GM19238 (cell line): ENCODE measurements around the gene GHRL.
"Not testable (repeated sequence)": the region's sequence is repeated elsewhere in the genome, so short reads cannot be mapped to it uniquely, and the experiment has no call there.

ENCODE experiments used
- DNase-seq: peaks from one replicate; pipeline ENCODE4 v3.0.0; 2011; ENCODE audit warnings: low spot score; ENCODE audit not compliant: insufficient read length

GHRL gene

GRCh38 chr3:10274601-10275000, 18.1 kb downstream of the GHRL start:
- no peak for DNase-seq

- no peak for DNase-seq
Observed at GRCh38 chr3:10273702-10274305, 18.9 kb downstream of the GHRL start.

DNA sequence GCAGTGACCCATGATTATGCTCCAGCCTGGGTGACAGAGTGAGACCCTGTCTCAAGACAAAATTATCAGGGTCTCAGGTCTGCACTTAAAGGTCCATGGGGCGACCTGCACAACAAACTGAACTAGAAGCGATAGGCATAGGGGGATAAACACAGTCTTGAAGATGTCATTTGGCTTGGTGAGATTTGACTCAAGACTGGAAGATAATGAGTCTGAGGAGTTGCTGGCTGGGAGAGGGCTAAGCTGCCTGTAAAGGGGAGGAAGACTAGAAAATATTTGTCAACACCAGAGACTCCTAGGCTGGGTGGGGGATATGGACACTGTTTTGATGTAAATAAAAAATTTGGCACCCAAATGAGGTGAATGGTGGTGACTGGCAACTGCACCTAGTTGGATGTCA, 19.8 kb downstream of the GHRL start:
- no peak for DNase-seq

GRCh38 chr3:10272476-10272875, 20.3 kb downstream of the GHRL start:
- DNase-seq = not testable (repeated sequence)

- no peak for DNase-seq
Observed at GRCh38 chr3:10269443-10269842, 23.3 kb downstream of the GHRL start.

GRCh38 chr3:10268930-10269329, 23.8 kb downstream of the GHRL start:
- no peak for DNase-seq

- no peak for DNase-seq
Observed at GRCh38 chr3:10268116-10268515, 24.6 kb downstream of the GHRL start.

DNA sequence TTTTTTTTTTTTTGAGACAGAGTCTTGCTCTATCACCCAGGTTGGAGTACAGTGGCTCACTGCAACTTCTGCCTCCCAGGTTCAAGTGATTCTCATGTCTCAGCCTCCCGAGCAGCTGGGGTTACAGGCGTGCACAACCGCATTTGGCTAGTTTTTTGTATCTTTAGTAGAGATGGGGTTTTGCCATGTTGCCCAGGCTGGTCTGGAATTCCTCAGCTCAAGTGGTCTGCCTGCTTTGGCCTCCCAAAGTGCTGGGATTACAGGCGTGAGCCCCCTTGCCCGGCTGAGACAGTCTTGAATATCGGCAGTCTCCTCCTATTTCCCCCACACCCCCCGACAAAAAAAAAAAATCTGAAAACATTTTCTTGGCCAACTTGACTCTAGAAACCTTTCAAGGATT, 25.8 kb downstream of the GHRL start:
- not testable (repeated sequence) for DNase-seq

DNA sequence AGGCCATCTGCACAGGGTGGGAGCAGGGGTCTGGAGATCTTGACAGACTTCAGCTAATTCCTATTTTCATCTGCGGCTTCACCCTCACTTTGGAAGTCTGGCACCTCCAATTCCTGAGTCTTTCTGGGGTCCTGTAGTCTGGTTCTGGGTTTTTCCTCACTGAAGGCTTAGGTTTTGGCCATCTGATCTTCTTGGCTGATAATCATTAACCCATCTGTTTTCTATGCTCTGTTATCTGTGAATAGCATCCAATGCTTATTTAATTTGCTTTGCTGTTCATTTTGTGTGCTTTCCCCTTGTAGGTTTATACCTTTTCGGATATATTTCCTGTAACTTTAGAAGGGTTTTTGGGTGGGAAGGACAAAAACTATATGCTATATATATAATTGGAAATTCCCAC, 26.9 kb downstream of the GHRL start:
- no peak for DNase-seq

- peak; percentile 29 for DNase-seq
Observed at GRCh38 chr3:10263646-10264363, 28.9 kb downstream of the GHRL start.

DNA sequence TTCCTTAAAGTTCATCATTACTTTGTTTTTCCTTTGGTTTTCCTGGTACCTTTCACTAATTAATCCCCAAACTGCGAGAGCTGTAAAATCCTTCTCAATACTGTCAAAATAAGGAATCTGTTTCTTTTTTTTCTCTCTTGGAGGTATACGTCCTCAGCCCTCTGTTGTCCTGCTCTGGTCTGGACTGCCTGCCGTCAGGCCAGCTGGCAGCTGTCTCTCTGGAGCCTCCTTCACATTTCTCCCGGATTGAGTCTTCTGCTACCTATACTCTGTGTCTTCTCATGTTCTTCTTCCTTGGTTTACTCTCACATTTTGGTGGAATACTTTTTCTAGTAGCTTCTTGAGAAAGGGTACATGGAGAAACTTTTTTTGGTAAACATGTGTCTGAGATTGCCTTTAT, 30.7 kb downstream of the GHRL start:
- no peak for DNase-seq

DNA sequence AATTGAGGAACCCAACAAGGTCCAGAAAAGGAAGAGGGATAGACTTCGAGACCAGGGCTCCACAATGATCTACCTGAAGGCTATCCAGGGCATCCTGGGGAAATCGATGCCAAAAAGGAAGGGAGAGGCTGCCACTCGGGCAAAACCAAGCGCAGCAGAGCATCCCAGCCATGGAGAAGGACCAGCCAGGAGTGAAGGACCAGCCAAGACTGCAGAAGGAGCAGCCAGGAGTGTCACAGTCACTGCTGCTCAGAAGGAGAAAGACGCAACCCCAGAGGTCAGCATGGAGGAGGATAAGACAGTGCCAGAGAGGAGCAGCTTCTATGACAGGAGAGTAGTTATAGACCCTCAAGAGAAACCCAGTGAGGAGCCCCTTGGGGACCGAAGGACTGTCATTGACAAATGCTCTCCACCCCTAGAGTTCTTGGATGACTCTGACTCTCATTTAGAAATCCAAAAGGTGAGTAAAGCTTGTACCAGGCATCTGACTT, 32.5 kb downstream of the GHRL start:
- DNase-seq = no peak

DNA sequence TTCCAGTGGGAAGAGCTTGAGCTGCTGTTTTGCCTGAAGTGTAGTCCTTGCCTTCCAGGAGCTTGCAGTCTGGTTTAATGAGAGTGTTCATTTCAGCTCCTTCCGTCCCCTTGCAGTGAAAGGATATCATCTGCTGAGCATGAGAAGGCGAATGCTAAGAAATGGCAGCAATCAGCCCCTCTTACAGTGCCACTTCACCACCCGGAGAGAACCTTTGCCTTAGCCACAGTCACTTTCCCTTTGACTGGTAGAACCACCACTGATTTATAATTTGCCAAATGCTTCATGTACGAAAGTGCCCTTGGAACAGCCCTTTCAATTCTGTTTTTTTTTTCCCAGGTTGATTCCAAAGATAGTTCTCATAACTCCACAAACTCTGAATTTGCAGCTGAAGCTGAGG, 32.9 kb downstream of the GHRL start:
- no peak for DNase-seq

GRCh38 chr3:10259036-10259435, 33.7 kb downstream of the GHRL start:
- no peak for DNase-seq

GRCh38 chr3:10255835-10256234, 36.9 kb downstream of the GHRL start:
- DNase-seq = no peak

- no peak for DNase-seq
Observed at GRCh38 chr3:10253731-10254130, 39.0 kb downstream of the GHRL start.

DNA sequence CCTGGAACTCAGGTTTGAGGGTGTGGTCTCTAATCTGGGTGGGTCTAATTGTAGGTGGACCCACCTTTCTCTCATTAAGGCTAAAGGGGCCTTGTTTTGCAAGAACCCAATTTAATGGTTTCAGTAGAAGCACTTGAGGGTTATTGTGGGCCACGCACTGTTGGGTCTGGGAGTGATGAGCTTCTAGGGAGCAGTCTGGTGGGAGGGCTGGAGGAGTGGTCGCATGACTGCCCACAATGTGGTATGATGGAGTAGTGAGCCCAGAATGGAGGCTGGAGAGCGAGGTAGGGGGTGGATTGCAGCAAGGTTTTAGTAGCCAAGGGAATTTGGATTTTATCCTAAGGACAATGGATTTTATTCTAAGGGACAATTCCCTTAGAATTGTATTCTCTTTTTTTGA, 41.7 kb downstream of the GHRL start:
- DNase-seq = no peak

DNA sequence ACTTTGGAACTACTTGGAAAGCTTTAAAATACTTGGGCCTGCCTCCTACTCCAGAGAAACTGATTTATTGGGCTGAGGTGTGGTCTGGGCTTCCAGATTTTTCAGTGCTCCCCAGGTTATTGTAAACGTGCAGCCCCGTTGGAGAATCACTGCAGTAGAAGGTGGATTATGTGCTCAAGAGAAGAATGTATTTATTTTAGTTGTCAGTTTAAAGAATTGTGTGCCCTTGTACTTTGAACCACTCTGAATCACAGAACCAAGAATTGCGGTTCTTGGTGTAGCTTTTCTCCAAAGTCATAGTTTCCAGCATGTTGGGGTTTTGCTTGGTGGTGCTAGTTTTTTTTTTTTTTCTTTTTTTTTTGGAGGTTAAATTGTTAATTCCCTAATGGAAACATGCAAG, 42.9 kb downstream of the GHRL start:
- no peak for DNase-seq

GRCh38 chr3:10248984-10249748, 43.6 kb downstream of the GHRL start:
- DNase-seq = peak; percentile 44

- peak; percentile 99 for DNase-seq
Observed at GRCh38 chr3:10248184-10248983, 44.4 kb downstream of the GHRL start, which contains the start of gene TATDN2. Gene TATDN2 (plus strand): TSS chr3:10248459. CDS start chr3:10249201, 742 bp downstream.

DNA sequence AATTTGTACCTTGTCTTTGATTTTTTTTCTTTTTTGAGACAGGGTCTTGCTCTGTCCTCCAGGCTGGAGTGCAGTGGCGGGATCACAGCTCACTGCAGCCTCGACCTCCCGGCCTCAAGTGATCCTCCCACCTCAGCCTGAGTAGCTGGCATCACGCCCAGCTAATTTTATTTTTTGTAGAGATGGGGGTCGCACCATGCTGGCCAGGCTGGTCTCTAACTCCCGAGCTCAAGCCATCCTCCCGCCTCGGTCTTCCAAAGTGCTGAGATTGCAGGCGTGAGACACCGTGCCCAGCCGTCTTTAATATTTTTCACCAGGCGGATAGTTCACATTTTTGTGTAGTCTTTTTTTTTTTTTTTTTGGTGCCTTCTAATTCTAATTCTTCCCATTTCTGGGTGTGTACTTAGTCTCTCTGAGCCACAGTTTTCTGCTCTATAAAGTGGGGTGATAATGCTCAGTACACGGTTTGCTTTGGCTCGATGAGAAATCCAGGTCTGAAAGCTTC, 45.0 kb downstream of the GHRL start:
- no peak for DNase-seq
